Fibroblast of skin of left biceps (primary cell): ENCODE data around the gene MTARC2.
A peak's percentile ranks its signal among the peaks of the same experiment; 100 is the strongest.

ENCODE experiments used
- DNase-seq, 2 experiments: peaks; one replicate each; pipeline ENCODE4 v3.0.0-alpha.2; 2013; ENCODE audit warnings: low read depth in 2 of 2

Gene MTARC2

DNA sequence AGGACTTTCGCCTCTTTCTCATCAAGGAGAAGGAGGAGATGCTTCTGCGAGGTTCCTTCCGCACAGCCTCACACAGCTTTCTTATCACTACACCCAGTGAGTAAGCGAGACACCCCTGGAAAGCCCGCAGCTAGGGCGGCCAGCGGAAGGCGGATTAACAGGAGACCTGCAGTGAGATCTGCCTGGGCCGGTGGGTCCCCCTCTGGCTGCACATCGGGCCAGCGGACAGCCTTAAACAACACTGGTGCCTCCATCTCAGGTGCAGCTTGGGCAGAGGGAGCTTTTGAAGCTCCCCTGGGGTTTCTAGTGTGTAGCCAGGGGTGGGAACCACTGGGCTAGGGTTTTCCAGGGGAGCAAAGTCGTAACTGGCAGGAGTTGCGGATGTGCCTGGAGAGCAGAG lies 21.1 kb downstream of the MTARC2 start:
- DNase-seq = no peak

DNA sequence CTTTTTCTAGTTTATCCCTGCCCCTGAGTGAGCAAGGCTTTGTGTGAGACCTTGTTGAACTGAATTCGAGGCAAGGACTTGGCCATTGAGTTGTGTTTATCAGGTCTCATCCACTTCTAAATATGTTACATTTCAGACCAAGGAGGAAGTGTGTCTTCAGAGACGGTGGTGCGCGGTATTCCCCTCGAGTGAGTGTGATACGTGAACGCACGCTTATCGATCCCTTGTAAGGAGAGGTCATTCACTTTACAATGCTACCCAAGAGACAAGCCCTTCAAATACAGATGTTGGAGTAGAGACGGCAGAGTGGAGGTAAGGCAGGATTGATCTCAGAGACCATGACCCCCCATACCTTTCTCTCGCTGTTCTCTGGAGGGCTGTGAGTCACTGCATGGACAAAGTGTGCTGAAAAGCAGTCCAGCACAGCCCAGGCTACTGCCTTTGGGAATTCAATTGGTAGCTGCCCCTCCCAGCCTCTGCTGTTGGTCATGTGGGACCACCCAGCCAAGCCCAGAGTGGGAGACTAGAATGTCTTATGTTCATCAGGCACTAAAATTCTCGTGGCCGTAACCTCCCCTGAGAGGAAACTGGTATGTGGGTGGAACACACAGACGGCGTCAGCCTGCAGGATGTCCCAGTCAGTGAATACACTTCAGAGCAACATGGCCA lies 22.3 kb downstream of the MTARC2 start:
- no peak for DNase-seq

DNA sequence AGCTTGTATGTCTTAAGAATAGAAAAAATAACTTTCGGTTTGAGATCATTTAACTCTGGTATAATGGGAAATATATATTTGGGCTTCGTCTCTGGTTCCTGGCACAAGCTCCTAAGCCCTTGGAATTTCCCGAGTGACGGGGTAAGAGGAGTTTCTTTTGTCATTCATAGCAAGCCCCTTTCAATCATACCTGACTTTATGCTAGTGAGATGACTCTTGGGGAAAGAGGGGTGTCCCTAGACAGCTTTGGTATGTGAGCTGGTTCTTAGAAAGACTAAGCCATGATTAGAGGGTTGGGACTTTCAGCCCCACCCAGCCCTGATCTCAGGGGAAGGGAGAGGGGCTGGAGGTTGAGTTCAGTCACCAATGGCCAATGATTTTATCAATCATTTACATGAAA lies 24.7 kb downstream of the MTARC2 start:
- no peak for DNase-seq

- no peak for DNase-seq
Measured at GRCh38 chr1:220775240-220775853, 27.2 kb downstream of the MTARC2 start.

DNA sequence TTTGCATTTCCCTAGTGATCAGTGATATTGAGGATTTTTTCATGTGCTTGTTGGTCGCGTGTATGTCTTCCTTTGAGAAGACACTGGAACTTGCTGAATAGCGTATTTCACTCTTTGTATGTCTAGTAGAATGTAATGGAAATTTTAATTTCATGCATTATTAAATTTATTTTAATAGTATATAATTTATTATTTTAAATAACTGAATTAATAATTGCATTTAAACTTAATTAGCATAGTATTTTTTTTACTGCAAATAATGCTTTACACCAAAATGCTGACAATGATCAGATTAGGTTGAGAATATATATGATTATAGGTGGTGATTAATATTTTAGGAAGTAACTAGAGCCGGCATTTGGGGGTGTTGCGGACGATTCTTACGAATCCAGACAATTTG lies 28.1 kb downstream of the MTARC2 start:
- DNase-seq = no peak

GRCh38 chr1:220776720-220777326 lies 28.7 kb downstream of the MTARC2 start:
- peak in 1 of 2 experiments; percentile 23 for DNase-seq

DNA sequence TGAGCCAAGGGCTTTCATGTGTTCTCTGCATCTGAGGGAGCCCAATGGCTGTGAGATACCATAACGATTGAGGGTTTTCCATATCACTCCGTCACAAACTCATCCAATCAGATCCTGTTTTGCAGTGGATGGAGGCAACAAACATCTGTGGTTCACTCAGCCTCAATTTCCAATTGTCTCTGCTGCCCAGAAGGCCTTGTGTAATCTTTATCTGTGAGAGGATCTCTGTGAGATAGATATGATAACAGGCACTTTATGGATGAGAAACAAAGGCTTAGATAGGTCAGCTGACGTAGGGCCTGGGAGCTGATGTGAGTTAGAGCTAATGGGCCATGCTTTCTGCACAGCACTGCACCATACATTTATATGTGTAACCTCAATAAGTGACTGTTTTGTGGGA lies 35.3 kb downstream of the MTARC2 start:
- no peak for DNase-seq

DNA sequence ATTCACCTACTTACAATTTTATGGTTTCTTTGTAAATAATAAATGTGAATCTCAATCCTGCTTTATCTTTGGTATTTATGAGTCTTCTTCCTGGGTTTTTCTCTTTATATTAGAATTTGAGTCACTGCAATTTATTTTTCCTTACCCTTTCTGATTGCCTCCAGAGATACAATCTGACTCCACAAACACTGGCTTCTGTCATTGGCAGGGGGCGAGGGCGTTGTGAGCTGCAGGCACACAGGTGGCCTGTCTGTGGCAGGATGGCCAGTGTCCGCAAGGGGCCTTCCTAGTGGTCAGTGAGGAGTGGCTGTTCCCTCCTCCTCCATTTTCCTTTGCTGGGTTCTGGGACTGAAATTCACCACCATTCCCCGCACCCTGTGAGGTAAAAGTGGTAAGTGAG lies 36.6 kb downstream of the MTARC2 start:
- no peak for DNase-seq

- no peak for DNase-seq
Measured at GRCh38 chr1:220785166-220786056, 37.3 kb downstream of the MTARC2 start.

GRCh38 chr1:220786057-220786336 lies 37.9 kb downstream of the MTARC2 start:
- DNase-seq = no peak

DNA sequence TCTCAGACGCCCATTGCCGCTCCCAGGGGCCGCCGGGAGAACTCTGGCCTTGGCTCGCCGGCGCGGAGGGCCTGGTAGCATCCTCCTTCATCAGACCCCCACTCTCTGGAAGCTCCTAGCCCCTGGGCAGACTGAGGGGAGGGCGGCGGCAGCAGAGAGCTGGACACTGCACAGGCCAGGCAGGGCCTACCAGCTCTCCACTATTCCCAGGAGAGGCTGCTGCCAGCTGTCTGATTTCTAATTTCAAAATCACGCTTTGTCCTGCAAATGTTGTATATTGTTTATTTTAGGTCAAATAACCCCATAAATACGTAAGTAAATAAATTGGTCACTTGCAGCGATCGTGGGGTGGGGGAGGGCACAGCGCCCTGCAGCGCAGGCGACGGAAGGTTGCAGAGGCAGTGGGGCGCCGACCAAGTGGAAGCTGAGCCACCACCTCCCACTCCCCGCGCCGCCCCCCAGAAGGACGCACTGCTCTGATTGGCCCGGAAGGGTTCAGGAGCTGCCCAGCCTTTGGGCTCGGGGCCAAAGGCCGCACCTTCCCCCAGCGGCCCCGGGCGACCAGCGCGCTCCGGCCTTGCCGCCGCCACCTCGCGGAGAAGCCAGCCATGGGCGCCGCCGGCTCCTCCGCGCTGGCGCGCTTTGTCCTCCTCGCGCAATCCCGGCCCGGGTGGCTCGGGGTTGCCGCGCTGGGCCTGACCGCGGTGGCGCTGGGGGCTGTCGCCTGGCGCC lies 38.4 kb downstream of the MTARC2 start, which contains the start of gene MTARC1:
Gene MTARC1, plus strand, starts transcription at position 577 of the 732 bp plus-strand sequence. Its CDS starts 32 bp downstream, at position 609.
- DNase-seq = no peak

- no peak for DNase-seq
Measured at GRCh38 chr1:220787069-220787619, 39.0 kb downstream of the MTARC2 start.

DNA sequence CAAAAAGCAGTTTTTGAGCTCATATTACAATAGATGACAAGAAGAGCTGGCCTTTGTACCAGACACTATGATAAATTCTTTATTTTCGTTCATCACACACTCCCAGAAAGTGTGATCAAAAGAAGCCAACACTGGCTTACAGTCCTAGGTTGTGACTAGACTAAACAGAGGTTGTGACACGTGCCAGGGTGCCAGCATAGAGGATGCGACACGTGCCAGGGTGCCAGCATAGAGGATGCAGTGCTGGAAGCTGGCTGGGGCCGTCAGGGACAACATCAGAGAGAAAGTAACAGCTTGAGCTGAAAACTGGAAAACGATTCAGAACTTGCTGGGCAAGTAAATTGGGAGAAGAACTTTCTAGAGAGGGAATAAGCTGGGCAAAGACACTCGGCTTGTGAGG lies 40.8 kb downstream of the MTARC2 start:
- DNase-seq = no peak

DNA sequence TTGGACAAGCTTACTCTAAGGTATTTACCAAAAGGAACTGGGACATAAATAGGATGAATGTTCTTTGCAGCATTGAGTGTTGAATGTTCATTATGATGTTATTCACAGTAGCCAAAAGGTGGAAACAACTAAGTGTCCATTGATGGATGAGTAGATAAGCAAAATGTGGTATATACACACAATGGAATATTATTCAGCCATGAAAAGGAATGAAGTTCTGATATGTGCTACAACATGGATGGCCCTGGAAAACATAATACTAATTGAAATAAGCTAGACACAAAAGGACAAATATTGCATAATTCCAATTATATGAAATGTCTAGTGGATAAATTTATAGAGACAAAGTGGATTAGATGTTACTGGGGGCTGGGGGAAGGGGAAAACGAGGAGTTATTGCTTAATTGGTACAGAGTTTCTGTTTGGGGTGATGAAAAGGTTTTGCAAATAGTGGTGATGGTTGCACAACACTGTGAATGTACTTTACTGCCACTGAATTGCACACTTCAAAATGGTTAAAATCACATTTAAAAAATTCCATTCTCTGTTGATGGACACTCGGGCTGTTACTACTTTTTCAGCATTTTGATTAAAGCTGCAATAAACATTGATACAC lies 41.5 kb downstream of the MTARC2 start:
- no peak for DNase-seq

DNA sequence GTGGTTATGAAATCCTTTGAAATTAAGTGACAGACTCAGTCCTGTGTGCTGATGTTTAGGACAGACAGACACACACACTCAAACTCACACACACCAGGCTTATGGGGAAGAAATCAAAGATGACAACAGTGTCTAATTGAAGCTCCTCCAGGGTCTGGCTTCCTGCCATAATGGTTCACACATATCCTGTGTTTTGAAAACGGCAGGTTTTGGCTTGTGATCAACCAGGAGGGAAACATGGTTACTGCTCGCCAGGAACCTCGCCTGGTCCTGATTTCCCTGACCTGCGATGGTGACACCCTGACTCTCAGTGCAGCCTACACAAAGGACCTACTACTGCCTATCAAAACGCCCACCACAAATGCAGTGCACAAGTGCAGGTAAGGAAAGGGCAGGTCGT lies 43.2 kb downstream of the MTARC2 start:
- no peak for DNase-seq

- no peak for DNase-seq
Measured at GRCh38 chr1:220791956-220792355, 43.8 kb downstream of the MTARC2 start.

- DNase-seq = no peak
Measured at GRCh38 chr1:220796530-220796929, 48.4 kb downstream of the MTARC2 start.

- DNase-seq = no peak
Measured at GRCh38 chr1:220797044-220797443, 48.9 kb downstream of the MTARC2 start.

GRCh38 chr1:220797553-220797952 lies 49.4 kb downstream of the MTARC2 start:
- no peak for DNase-seq

DNA sequence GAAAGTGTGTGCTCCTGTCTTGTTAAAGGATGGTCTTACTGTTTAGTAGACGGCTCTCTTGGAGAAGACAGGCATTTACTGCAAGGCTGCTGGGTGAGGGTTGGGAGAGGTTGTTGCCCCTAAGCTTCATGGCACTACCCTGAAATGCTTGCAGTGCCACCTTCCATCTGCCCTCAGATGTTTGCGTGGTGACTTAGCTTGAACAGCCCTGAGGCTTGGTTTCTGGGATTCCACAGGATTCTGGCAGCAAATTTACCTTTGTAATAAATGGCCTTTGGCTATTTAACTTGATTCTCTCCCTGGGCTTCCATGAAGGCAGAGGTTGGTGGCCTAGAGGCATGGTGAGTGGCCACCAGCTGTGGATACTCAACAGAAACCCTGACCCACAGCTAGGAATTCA lies 50.2 kb downstream of the MTARC2 start:
- no peak for DNase-seq

- DNase-seq = no peak
Measured at GRCh38 chr1:220800262-220800661, 52.1 kb downstream of the MTARC2 start.
